Breast epithelium (tissue), 4 donors: Measurements from ENCODE around the gene OXSR1. TPM values are rescaled to one million over a fixed set of nuclear protein-coding genes. Genes with fewer than 3 reads are reported as not detected.

Source experiments
- DNase-seq, 2 donors: peaks; one replicate each; pipeline ENCODE4 v3.0.0-alpha.2; 2019; ENCODE audit warnings: low spot score in 2 of 2
- H3K27ac ChIP-seq, 2 donors: fragments of 200-600 bp; sonication (generic) in 1 of 2; one replicate each; pipeline ENCODE4 v1.5.1; 2016 to 2019; ENCODE audit warnings: mild to moderate bottlenecking in 1 of 2
- H3K27me3 ChIP-seq, 2 donors: fragments of 200-600 bp; sonication (generic) in 1 of 2; one replicate each; pipeline versions ENCODE4 v1.5.1 to v1.6.0; 2017 to 2019; ENCODE audit warnings: control low read depth in 1 of 2, mild to moderate bottlenecking in 1 of 2
- H3K36me3 ChIP-seq: fragments of 200-600 bp; one replicate; pipeline ENCODE4 v1.5.1; 2019
- H3K4me1 ChIP-seq, 2 donors: fragments of 200-600 bp; sonication (generic); one replicate each; pipeline ENCODE4 v1.5.1; 2016 to 2019; ENCODE audit warnings: control low read depth in 1 of 2
- H3K4me3 ChIP-seq, 3 donors: fragments of 200-600 bp; sonication (generic); 1 replicate in 2 of 3; 2 replicates in 1 of 3; pipeline ENCODE4 v1.5.1; 2016 to 2019; ENCODE audit warnings: mild to moderate bottlenecking in 3 of 3, moderate library complexity in 2 of 3
- H3K9me3 ChIP-seq, 2 donors: fragments of 200-600 bp; sonication (generic) in 1 of 2; one replicate each; pipeline ENCODE4 v1.5.1; 2016 to 2019; ENCODE audit warnings: control low read depth in 1 of 2
- CTCF ChIP-seq, 3 donors: fragments of 450-650 bp; IDR thresholded peaks; one replicate each; pipeline ENCODE4 v1.5.1; 2016 to 2017; ENCODE audit warnings: antibody characterized with exemption in 3 of 3, mild to moderate bottlenecking in 3 of 3, moderate library complexity in 3 of 3
- POLR2A ChIP-seq: fragments of 450-650 bp; IDR thresholded peaks from one replicate; pipeline ENCODE4 v1.6.1; 2016; ENCODE audit warnings: antibody characterized with exemption, mild to moderate bottlenecking, moderate library complexity
- POLR2AphosphoS5 ChIP-seq, 3 donors: sonication (generic); formaldehyde crosslinking; IDR thresholded peaks; one replicate each; pipeline ENCODE4 v1.6.1; 2017; ENCODE audit warnings: antibody characterized with exemption in 3 of 3
- intact Hi-C: fragments of 100-400 bp; cut with DNase I; formaldehyde crosslinking; loops from one replicate; pipeline ENCODE4 v1.15.1; 2023; ENCODE audit warnings: low total_unique reads
- total RNA-seq, 3 donors: library from RNA; depleted of rRNA; stranded (reverse); fragments of >200 nt; gene quantifications; one replicate each; pipeline ENCODE4 v1.1.0, GENCODE V29; 2016

Gene OXSR1
- total RNA-seq, 3 donors from 2014 or later = 29.0 to 41.6 (median 33.1) TPM

DNA sequence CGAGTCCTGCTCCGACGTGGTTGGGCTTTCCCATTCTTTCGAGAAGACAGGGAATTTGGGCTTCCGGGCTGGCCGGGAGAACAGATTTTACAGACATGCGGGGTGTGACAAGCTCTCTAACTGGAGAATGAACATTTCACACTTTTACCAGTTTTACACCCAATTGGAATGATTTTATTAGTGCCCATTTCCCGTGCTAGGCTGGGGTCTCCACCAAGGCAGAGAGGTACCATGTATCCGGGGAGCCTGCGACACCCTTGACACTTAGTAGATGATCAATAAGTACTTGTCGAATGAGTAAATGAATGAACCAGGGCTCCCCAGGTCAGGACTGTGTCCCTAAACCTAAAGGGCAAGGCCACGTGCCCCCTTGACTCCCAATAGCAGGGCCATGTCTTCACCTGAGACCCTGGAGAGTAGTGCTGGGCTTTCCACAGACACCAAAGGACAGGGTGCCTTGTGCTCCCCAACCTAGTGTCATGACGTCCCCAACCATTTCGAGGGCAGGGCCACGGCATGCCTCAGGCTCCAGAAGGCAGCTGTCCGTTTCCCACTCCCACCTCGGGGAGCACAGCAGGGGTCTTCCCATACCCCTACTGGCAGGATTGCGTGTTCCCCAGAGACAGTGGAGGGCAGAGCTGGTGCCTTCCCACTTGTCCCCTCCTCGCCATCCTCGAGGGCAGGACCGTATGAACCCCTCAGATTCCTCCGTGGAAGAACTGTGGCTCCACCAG, 27.6 kb upstream of the OXSR1 start:
- TF ChIP-seq POLR2A (peak; percentile 6), POLR2AphosphoS5 (IDR thresholded peaks at IDR 0.05) (no peak), CTCF (IDR thresholded peaks at IDR 0.05) (no peak)
- intact Hi-C loops = no loop called here
- Histone ChIP-seq H3K27ac (peak overlapping the region; percentile 91 to 95), H3K27me3 (no peaks in the 10 kb centered on the region), H3K4me3 (peak overlapping the region; percentile 76 to 97 (median 90)), H3K9me3 (no peaks in the 10 kb centered on the region), H3K36me3 (no peaks in the 10 kb centered on the region), H3K4me1 (peaks cover 6 to 31% of the 10 kb centered on the region in 2 donors)
- DNase-seq = no peak

DNA sequence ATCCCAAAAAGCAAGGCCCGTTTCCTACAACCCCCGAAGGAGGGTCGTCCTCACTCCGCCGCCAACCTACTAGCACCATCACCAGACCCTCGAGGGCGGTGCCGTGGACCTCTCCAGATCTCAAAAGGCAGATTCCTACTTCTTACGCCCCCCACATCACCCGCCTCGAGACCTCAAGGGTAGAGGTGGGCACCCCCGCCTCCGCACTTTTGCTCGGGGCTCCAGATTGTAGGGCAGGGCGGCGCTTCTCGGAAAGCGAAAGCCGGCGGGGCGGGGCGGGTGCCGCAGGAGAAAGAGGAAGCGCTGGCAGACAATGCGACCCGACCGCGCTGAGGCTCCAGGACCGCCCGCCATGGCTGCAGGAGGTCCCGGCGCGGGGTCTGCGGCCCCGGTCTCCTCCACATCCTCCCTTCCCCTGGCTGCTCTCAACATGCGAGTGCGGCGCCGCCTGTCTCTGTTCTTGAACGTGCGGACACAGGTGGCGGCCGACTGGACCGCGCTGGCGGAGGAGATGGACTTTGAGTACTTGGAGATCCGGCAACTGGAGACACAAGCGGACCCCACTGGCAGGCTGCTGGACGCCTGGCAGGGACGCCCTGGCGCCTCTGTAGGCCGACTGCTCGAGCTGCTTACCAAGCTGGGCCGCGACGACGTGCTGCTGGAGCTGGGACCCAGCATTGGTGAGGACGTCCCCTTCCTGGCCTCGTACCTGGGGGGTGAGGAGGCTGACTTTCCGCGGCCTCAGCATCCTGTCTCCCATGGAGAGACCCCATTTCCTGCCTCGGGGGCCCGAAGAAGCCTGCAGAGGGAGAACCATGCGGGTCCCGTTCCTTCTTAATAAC, 26.8 kb upstream of the OXSR1 start, which contains the start of gene MYD88:
Gene MYD88 (plus strand): TSS at position 313 of the 842 bp plus-strand sequence. CDS start 40 bp downstream, at position 353.
- intact Hi-C loops = no loop called here
- Histone ChIP-seq H3K4me3 (peak within 1 kb of the TSS; percentile 76 to 97 (median 90)), H3K36me3 (no peaks in the 10 kb centered on the region), H3K27me3 (no peaks in the 10 kb centered on the region), H3K27ac (peak within 1 kb of the TSS; percentile 91 to 95), H3K4me1 (peaks cover 6 to 28% of the 10 kb centered on the region in 2 donors), H3K9me3 (no peaks in the 10 kb centered on the region)
- no peak for TF ChIP-seq POLR2A
- peak in 1 of 3 donors; percentile 35 for TF ChIP-seq POLR2AphosphoS5 (IDR thresholded peaks at IDR 0.05)
- DNase-seq = peak; percentile 62 to 74

DNA sequence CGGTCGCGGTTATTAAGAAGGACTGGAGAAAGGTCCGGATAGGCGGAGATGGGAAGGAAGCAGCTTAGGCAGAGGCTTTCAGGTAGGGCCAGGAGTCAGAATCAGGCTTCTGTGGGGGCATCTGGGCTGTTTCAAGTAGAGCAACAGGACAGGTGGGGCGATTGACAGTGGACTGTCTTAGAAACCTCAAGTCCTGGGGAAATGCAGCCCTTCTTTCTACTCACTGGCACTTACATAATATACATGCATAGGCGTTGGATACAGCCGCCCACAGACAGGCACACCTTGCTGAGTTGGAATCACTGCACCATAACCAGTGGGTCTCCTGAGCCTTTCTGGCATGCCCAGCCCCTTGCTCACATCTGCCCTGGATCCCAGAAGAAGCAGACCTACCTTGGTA, 26.1 kb upstream of the OXSR1 start:
- H3K27ac ChIP-seq = peak overlapping the region; percentile 91 to 95
- H3K4me1 ChIP-seq = peaks cover 6 to 22% of the 10 kb centered on the region in 2 donors
- peak overlapping the region; percentile 76 to 97 (median 90) for H3K4me3 ChIP-seq
- TF ChIP-seq POLR2AphosphoS5 (IDR thresholded peaks at IDR 0.05) = no peak
- TF ChIP-seq CTCF (IDR thresholded peaks at IDR 0.05) = no peak
- no peaks in the 10 kb centered on the region for H3K9me3 ChIP-seq
- no peaks in the 10 kb centered on the region for H3K36me3 ChIP-seq
- intact Hi-C loops = no loop called here
- H3K27me3 ChIP-seq = no peaks in the 10 kb centered on the region
- DNase-seq = no peak

DNA sequence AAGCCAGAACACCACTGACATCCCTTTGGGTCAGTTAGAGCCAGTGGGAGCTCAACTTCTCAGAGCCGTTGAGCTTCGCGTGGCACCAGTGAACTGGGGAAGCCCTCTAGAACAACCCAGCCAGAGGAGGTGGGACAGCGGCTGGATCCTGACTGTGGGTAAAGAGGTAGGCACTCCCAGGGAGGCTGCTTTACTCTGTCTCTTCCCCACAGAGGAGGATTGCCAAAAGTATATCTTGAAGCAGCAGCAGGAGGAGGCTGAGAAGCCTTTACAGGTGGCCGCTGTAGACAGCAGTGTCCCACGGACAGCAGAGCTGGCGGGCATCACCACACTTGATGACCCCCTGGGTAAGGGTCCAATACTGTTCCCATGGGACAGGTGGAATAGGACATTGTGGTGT, 25.7 kb upstream of the OXSR1 start:
- intact Hi-C loops = no loop called here
- Histone ChIP-seq H3K9me3 (no peaks in the 10 kb centered on the region), H3K4me1 (peaks cover 6 to 21% of the 10 kb centered on the region in 2 donors), H3K27ac (peak overlapping the region; percentile 91 to 95), H3K36me3 (no peaks in the 10 kb centered on the region), H3K4me3 (peak overlapping the region; percentile 76 to 97 (median 90)), H3K27me3 (no peaks in the 10 kb centered on the region)
- DNase-seq = no peak
- TF ChIP-seq CTCF (IDR thresholded peaks at IDR 0.05) (no peak), POLR2AphosphoS5 (IDR thresholded peaks at IDR 0.05) (no peak), POLR2A (no peak)

GRCh38 chr3:38140326-38141172, 24.8 kb upstream of the OXSR1 start:
- intact Hi-C loops = no loop called here
- Histone ChIP-seq H3K36me3 (no peaks in the 10 kb centered on the region), H3K9me3 (no peaks in the 10 kb centered on the region), H3K4me3 (no peak overlapping the region), H3K27me3 (no peaks in the 10 kb centered on the region), H3K27ac (no peak overlapping the region), H3K4me1 (peaks cover 6 to 15% of the 10 kb centered on the region in 2 donors)
- no peak for DNase-seq
- TF ChIP-seq POLR2A (no peak), CTCF (IDR thresholded peaks at IDR 0.05) (no peak), POLR2AphosphoS5 (IDR thresholded peaks at IDR 0.05) (no peak)
